ENCODE results near the gene DNASE1L1.
"Not testable (repeated sequence)": the region's sequence is repeated elsewhere in the genome, so short reads cannot be mapped to it uniquely, and the experiment has no call there.

DNASE1L1 gene

DNA sequence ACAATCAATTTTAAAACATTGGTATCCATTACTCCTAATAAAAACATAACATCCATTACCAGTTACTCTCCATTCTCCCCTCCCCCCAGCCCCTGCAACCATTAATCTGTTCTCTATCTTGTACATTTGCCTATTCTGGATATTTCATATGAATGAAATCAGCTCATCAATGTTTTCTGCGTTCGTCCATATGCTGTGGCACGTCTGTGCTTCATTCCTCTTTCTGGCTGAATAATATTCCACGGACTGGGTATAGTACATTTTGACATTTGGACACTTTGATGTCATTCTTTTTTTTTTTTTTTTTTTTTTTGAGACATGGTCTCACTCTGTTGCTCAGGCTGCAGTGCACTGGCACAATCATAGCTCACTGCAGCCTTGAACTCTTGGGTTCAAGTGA is 5.2 kb downstream of the DNASE1L1 start:
- DNase-seq, result no peak

DNA sequence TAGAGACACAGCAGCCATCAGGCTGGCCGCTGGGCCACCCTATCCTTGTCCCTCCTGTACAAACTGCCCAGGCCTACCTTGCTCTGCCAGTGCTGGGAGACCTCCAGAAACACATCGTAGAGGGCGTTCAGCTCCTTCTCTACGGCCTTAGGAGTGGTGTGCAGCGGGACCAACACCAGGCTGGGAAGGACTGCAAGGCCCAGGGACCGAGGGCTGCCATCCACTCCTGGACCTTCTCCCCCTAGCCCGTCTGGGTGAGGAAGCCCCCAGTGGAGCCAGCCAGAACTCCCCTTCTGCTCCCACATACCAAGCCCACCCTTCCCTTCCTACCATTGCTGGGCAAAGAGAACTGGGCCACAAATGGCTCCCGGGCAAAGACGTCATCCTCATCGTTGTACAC is 5.9 kb downstream of the DNASE1L1 start:
- no peak for DNase-seq

GRCh38 chrX:154402622-154403127 is 6.4 kb downstream of the DNASE1L1 start:
- no peak for DNase-seq

GRCh38 chrX:154401918-154402621 is 7.0 kb downstream of the DNASE1L1 start:
- DNase-seq, result no peak

DNA sequence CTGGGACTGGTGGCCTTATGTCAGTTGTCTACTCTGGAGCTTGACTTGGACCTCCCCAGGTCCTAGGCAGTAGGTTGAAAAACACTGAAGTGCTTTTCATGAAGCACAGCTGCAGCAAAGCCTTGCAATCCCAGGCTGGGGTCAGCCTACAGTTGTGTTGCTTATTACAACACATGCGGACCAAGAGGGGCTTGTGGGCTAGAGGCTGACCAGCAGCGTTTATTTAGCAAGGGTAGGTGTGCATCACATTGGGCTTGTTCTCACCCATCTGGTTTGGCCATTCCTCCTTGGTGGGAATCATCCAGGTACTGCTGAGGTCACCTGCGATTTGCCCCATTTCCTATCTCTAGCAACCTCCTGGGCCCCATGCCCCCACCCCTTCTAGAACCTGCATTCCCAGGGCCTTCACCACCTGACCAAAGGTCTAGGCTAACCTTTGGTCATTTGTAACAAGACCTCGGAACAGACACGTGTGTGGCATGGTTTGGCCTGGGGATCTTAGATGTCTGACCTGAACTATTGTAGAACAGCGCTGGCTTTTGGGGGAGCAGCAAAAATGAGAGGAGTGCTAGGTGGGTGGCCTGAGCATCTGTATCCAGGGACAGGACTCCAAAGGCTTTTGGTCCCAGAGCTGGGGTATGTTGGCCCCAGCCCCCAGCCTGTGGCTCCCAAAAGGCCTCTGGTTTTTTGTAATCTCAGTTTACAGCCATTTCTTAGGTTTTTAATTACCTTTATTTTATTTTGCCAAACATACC is 7.8 kb downstream of the DNASE1L1 start:
- DNase-seq, result no peak

DNA sequence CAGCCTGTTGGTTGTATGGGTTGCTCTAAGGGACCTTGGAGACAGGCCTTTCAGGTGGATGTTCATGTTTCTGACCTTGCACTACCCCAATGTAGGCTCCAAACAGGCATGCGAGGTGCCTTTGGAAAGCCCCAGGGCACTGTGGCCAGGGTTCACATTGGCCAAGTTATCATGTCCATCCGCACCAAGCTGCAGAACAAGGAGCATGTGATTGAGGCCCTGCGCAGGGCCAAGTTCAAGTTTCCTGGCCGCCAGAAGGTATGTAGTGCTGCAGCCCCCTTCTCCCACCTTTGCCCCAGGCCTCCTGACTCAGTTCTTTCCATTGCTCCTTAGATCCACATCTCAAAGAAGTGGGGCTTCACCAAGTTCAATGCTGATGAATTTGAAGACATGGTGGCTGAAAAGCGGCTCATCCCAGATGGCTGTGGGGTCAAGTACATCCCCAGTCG is 8.7 kb downstream of the DNASE1L1 start:
- not testable (repeated sequence) for DNase-seq

- DNase-seq, result no peak
Measured at GRCh38 chrX:154399527-154400368, 9.3 kb downstream of the DNASE1L1 start.

- peak; percentile 82 to 86 (median 84) for DNase-seq
Measured at GRCh38 chrX:154398668-154399526, 10.2 kb downstream of the DNASE1L1 start.

GRCh38 chrX:154397888-154398667 is 11.0 kb downstream of the DNASE1L1 start, which contains the start of gene RPL10:
TSS of gene RPL10 (plus strand) at chrX:154398377. CDS start at chrX:154398520, 143 bp downstream.
- peak; percentile 94 to 95 (median 95) for DNase-seq

- peak; percentile 82 to 90 (median 84) for DNase-seq
Measured at GRCh38 chrX:154396973-154397887, 11.8 kb downstream of the DNASE1L1 start.

DNA sequence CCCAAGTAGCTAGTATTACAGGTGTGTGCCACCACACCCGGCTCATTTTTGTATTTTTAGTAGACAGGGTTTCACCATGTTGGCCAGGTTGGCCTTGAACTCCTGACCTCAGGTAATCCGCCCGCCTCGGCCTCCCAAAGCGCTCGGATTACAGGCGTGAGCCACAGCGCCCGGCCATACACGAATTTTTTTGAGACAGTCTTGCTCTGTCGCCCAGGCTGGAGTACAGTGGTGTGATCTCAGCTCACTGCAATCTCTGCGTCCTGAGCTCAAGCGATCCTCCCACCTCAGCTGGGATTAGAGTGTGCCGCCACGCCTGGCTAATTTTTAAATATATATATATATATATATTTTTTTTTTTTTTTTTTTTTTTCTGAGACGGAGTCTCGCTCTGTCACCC is 12.7 kb downstream of the DNASE1L1 start:
- not testable (repeated sequence) for DNase-seq

DNA sequence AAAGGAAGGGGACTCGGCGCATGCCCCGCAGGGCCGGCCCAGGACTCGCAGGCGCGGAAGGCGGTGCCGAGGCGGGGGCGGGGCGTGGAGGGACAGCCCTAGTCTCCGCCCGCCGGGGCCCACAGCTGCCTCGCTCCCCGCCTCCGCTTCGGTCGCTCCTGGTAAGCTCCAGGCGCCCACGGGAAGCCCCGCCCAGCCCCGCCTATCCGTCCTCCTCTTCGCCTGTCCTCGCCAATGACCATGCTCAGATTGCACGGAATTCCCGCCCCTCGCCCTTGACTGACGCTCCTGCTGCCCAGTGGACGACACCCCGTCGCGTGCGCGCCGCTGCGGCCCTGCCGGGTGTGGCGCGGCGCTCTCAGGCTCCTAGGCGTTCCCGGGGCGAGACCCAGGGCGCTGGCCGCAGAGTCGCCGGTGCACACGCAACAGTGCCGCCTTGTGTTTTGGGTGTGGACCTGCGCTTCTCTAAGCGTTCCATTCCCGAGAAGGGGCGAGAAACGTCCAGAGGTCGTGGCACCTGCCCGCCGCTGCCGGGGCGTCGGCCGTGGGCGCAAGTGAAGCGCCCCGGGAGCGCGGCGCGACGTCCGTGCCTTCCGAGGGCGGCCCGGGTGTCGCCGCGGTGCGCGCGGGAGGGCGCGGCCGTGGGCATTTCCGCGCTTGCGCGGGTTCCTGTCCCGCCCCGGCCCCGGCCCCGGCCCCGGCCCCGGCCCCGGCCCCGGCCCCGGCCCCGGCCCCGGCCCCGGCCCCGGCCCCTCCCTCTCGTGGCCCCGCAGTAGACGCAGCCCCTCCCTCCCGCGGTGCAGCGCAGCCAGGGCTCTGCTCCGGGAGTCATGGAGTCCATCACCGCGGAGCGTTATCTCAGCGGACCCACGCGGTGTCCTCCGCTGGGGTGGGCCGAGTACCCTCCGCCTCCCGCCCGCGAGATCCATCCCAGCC is 19.0 kb downstream of the DNASE1L1 start:
- DNase-seq, result not testable (repeated sequence)

DNA sequence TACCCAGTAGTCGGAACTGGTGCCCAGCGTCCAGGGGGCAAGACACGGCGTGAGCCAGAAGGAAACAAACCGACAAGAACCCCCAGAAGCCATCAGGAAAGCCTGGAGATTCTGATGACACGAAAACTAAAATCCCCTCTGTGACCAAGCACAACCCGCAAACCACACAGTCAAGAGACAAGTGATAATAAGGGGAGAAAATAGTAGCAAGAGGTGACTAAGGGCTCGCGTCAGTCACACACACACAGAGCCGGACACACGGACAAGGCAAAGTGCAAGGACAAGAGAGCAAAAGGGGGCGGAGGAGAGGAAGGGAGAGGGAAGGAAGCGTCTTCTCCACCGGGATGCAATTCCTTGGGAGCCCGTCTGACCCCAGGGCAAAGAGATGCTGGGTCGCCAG is 20.4 kb downstream of the DNASE1L1 start:
- DNase-seq, result not testable (repeated sequence)

GRCh38 chrX:154388094-154388493 is 21.0 kb downstream of the DNASE1L1 start:
- not testable (repeated sequence) for DNase-seq

GRCh38 chrX:154384284-154384892 is 24.7 kb downstream of the DNASE1L1 start:
- peak in 1 of 3 donors; percentile 23 for DNase-seq

DNA sequence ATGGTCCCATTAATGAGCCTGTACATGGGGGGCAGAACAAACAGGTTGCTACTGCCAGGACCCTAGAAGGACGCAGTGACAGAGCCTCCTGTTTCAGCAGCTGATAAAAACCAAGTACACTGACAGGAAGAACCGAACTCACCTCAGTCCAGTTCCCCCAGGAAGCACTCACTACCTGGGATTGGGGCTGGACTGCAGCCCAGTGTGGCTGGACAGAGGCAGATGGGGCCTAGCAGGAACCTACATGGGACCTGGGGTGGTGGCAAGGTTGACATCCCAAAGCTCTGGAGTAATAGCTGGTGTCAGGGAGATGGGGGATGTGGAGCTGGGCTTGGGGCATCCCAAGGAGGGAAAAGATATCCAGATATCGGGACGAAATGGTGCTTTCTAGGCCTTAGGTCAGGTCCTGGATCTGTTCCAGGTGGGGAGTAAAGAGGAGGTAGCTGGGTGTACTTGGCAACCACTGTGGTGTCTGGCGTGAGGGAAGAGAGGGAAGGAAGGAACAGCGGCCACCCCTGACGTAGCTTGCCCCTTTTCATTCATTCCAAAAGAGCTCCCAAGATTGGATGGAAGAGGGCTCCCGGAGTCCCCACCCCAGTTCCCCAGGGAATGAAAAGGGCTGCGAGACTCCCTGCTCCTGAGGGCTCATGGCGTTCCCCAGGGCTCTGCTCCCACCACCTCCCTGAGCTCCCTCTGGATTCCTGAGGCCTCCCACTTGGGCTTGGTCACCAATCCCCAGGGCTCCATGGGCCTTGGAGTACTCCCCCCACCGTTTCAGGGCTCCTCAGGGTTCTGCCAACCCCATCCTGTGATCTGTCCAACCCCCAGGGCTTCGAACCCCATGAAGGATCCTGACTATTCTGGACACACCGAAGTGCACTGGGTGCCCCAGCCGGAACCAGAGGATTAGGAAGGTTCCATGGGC is 25.4 kb downstream of the DNASE1L1 start:
- DNase-seq, result no peak

GRCh38 chrX:154382483-154383069 is 26.5 kb downstream of the DNASE1L1 start:
- no peak for DNase-seq

All from suppressor macrophage treated with lipopolysaccharide for 1 hour (primary cell).